Upper lobe of left lung (tissue), 4 donors: Measurements from ENCODE around the gene PPP1R2.

Experiments used
- CTCF ChIP-seq, 6 experiments: fragments of 450-650 bp in 4 of 6; fragments of 200-600 bp in 2 of 6; sonication (generic) in 2 of 6; IDR thresholded peaks; one replicate each; pipeline ENCODE4 v1.5.1; 2016 to 2019; ENCODE audit warnings: antibody characterized with exemption in 6 of 6
- POLR2A ChIP-seq, 4 donors: fragments of 450-650 bp; IDR thresholded peaks; one replicate each; pipeline ENCODE4 v1.5.1; 2016 to 2017; ENCODE audit warnings: antibody characterized with exemption in 4 of 4, mild to moderate bottlenecking in 2 of 4
- POLR2AphosphoS5 ChIP-seq, 2 donors: sonication (generic); formaldehyde crosslinking; IDR thresholded peaks; one replicate each; pipeline ENCODE4 v1.5.1; 2017; ENCODE audit warnings: antibody characterized with exemption in 2 of 2

DNA sequence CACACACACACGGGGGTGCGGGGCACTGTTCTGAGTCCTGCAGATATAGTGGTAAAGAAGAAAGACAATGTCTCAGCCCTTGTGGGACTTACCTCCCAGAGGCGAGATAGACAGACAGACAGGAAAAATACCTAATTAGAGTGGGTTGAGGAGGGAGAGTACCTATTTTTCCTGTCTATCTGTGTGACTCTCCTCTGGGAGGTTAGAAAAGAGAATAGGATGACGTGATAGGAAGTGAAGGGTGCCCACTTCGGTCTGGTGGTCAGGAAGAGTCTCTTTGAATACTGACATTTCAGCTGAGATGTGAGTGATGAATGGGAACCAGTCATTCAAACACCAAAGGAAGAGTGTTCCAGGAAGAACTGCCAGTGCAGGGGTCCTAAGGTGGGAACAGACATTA is 44.7 kb upstream of the PPP1R2 start:
- no peak for TF ChIP-seq POLR2AphosphoS5 (IDR thresholded peaks at IDR 0.05)
- TF ChIP-seq POLR2A (IDR thresholded peaks at IDR 0.05): no peak
- TF ChIP-seq CTCF (IDR thresholded peaks at IDR 0.05): no peak
